ENCODE data around the gene TARP.

- TF ChIP-seq CTCF (IDR thresholded peaks at IDR 0.05) = no peak
- TF ChIP-seq POLR2A (IDR thresholded peaks at IDR 0.05) = no peak
Measured at GRCh38 chr7:38306914-38307313, 33.5 kb upstream of the TARP start.
